HG03460 (cell line): ENCODE data around the gene PREX1.
A peak's percentile ranks its signal among the peaks of the same experiment; 100 is the strongest.
"Not testable (repeated sequence)": the region's sequence is repeated elsewhere in the genome, so short reads cannot be mapped to it uniquely, and the experiment has no call there.

Source experiments
- ATAC-seq: cut with Tn5 transposase; IDR thresholded peaks from one replicate; pipeline ENCODE4 v1.9.1; 2021; ENCODE audit not compliant: unreplicated experiment

The PREX1 gene

GRCh38 chr20:48756774-48757173, 71.0 kb downstream of the PREX1 start:
- ATAC-seq, result not testable (repeated sequence)

- no peak for ATAC-seq
Measured at GRCh38 chr20:48754292-48754691, 73.5 kb downstream of the PREX1 start.

GRCh38 chr20:48752963-48753362, 74.8 kb downstream of the PREX1 start:
- ATAC-seq, result no peak

GRCh38 chr20:48751871-48752270, 75.9 kb downstream of the PREX1 start:
- no peak for ATAC-seq

GRCh38 chr20:48750941-48751635, 76.7 kb downstream of the PREX1 start:
- no peak for ATAC-seq

- ATAC-seq, result no peak
Measured at GRCh38 chr20:48750376-48750775, 77.4 kb downstream of the PREX1 start.

- no peak for ATAC-seq
Measured at GRCh38 chr20:48749437-48749836, 78.4 kb downstream of the PREX1 start.

GRCh38 chr20:48748556-48748955, 79.2 kb downstream of the PREX1 start:
- no peak for ATAC-seq

- ATAC-seq, result no peak
Measured at GRCh38 chr20:48747840-48748414, 79.9 kb downstream of the PREX1 start.

- no peak for ATAC-seq
Measured at GRCh38 chr20:48745330-48745729, 82.5 kb downstream of the PREX1 start.

- no peak for ATAC-seq
Measured at GRCh38 chr20:48744515-48744914, 83.3 kb downstream of the PREX1 start.

- no peak for ATAC-seq
Measured at GRCh38 chr20:48743807-48744206, 84.0 kb downstream of the PREX1 start.

GRCh38 chr20:48742912-48743680, 84.7 kb downstream of the PREX1 start:
- no peak for ATAC-seq

GRCh38 chr20:48742233-48742632, 85.6 kb downstream of the PREX1 start:
- ATAC-seq, result no peak

GRCh38 chr20:48741669-48742068, 86.1 kb downstream of the PREX1 start:
- no peak for ATAC-seq

GRCh38 chr20:48740712-48741111, 87.1 kb downstream of the PREX1 start:
- no peak for ATAC-seq

- ATAC-seq, result no peak
Measured at GRCh38 chr20:48740292-48740649, 87.5 kb downstream of the PREX1 start.

GRCh38 chr20:48739395-48740291, 88.2 kb downstream of the PREX1 start:
- no peak for ATAC-seq

GRCh38 chr20:48738399-48739304, 89.1 kb downstream of the PREX1 start:
- ATAC-seq, result peak; percentile 71

GRCh38 chr20:48738094-48738398, 89.8 kb downstream of the PREX1 start:
- ATAC-seq, result no peak
